SK-N-SH treated with all-trans-retinoic acid at 6 μM for 48 hours (cell line): ENCODE results near the gene CAB39L.

Experiments used
- ARNTL ChIP-seq: fragments of 450-650 bp; formaldehyde crosslinking; IDR thresholded peaks from 2 replicates; pipeline ENCODE4 v1.5.0; 2020; ENCODE audit warnings: low read depth, mild to moderate bottlenecking, moderate library complexity, borderline replicate concordance
- BACH2 ChIP-seq: fragments of 250-450 bp; sonication (Bioruptor Pico); IDR thresholded peaks from 2 replicates; pipeline ENCODE4 v1.9.0; 2021; ENCODE audit warnings: mild to moderate bottlenecking, borderline replicate concordance
- CREB5 ChIP-seq: fragments of 250-450 bp; sonication (Bioruptor Pico); IDR thresholded peaks from 2 replicates; pipeline ENCODE4 v1.5.1; 2020; ENCODE audit warnings: low read depth, mild to moderate bottlenecking, moderate library complexity
- ISL1 ChIP-seq: fragments of 250-450 bp; sonication (Bioruptor Pico); IDR thresholded peaks from 2 replicates; pipeline ENCODE4 v2.1.2; 2022; ENCODE audit warnings: mild to moderate bottlenecking, moderate library complexity
- OSR1 ChIP-seq: fragments of 250-450 bp; sonication (Bioruptor Pico); IDR thresholded peaks from 2 replicates; pipeline ENCODE4 v1.8.0; 2022; ENCODE audit warnings: moderate library complexity, mild to moderate bottlenecking, inconsistent platforms
- POU6F1 ChIP-seq: fragments of 250-450 bp; sonication (Bioruptor Pico); IDR thresholded peaks from 2 replicates; pipeline ENCODE4 v1.8.0; 2021; ENCODE audit warnings: low read depth, mild to moderate bottlenecking, moderate library complexity, borderline replicate concordance
- RARB ChIP-seq: fragments of 250-450 bp; sonication (Bioruptor Pico); IDR thresholded peaks from 2 replicates; pipeline ENCODE4 v1.8.0; 2021; ENCODE audit warnings: mild to moderate bottlenecking, moderate library complexity
- SNAI2 ChIP-seq: fragments of 250-450 bp; sonication (Bioruptor Pico); IDR thresholded peaks from 2 replicates; pipeline ENCODE4 v1.5.0; 2020; ENCODE audit warnings: mild to moderate bottlenecking, moderate library complexity
- TCF4 ChIP-seq: fragments of 250-450 bp; sonication (Bioruptor Pico); IDR thresholded peaks from 2 replicates; pipeline ENCODE4 v1.8.0; 2021; ENCODE audit warnings: mild to moderate bottlenecking, moderate library complexity, borderline replicate concordance
- ZC3H10 ChIP-seq: fragments of 250-450 bp; sonication (Bioruptor Pico); IDR thresholded peaks from 2 replicates; pipeline ENCODE4 v1.5.1; 2021; ENCODE audit warnings: mild to moderate bottlenecking, moderate library complexity
- ZNF8 ChIP-seq: fragments of 450-650 bp; formaldehyde crosslinking; IDR thresholded peaks from 2 replicates; pipeline ENCODE4 v1.5.0; 2020; ENCODE audit warnings: mild to moderate bottlenecking, moderate library complexity

GRCh38 chr13:49429121-49429520 lies 14.7 kb downstream of the CAB39L start:
- no peak for TF ChIP-seq POU6F1 (CRISPR knock-in tag)
- TF ChIP-seq OSR1 (CRISPR knock-in tag), result no peak
- TF ChIP-seq ZC3H10, result no peak
- TF ChIP-seq RARB (CRISPR knock-in tag), result no peak
- no peak for TF ChIP-seq CREB5 (CRISPR knock-in tag)
- TF ChIP-seq ZNF8, result no peak
- no peak for TF ChIP-seq ARNTL (CRISPR knock-in tag)
- TF ChIP-seq SNAI2 (CRISPR knock-in tag), result no peak
- TF ChIP-seq ISL1 (CRISPR knock-in tag), result no peak
- no peak for TF ChIP-seq BACH2 (CRISPR knock-in tag)
- no peak for TF ChIP-seq TCF4 (CRISPR knock-in tag)
